K562 (cell line): Measurements from ENCODE around the gene LBHD2. TPM values are rescaled to one million over a fixed set of nuclear protein-coding genes. Genes with fewer than 3 reads are reported as not detected.

Experiments used
- ATAC-seq: fragments of 200-7000 bp; cut with Tn5 transposase; 3 replicates; pipeline ENCODE4 v1.9.1; 2020; ENCODE audit warnings: moderate library complexity
- BruUV-seq: library from RNA; stranded (reverse); fragments of 400-500 nt; replicated peaks from 2 replicates; lab custom pipeline; 2021; lab: Mats Ljungman, UMichigan
- CTCF ChIA-PET: fragments of 300-600 bp; formaldehyde crosslinking; extraction: SDS; loops from one replicate; lab custom pipeline; 2021; ENCODE audit warnings: low intra/inter-chr PET ratio; lab: Yijun Ruan, JAX
- POLR2A ChIA-PET: fragments of 300-600, 350-650 bp; sonication (Branson Sonifier 250); formaldehyde crosslinking; extraction: SDS; loops from one replicate; lab custom pipeline; 2021; ENCODE audit warnings: antibody characterized with exemption, inconsistent platforms; lab: Yijun Ruan, JAX
- DNase-seq, 4 experiments: peaks; one replicate each; pipeline versions ENCODE4 v3.0.0 to v3.0.0-alpha.2; 2011 to 2018; ENCODE audit warnings: low spot score in 3 of 4, mixed read lengths in 3 of 4; ENCODE audit errors: extremely low read depth in 1 of 4
- FAIRE-seq: peaks from 2 replicates; lab custom pipeline; 2011; peaks lifted over from hg19 to GRCh38; lab: Jason Lieb, UNC
- H2AFZ ChIP-seq: 2 replicates; pipeline ENCODE4 v1.6.0; 2011; ENCODE audit warnings: low read depth, low read length, control low read depth, inconsistent platforms
- H3K27ac ChIP-seq: fragments of 200-600 bp; 3 replicates; pipeline ENCODE4 v1.8.0; 2011; ENCODE audit warnings: low read depth, mild to moderate bottlenecking, control low read depth, inconsistent platforms, low read length, moderate library complexity, mixed read lengths; ENCODE audit errors: extremely low read depth
- H3K27me3 ChIP-seq, 2 experiments: fragments of 300-600 bp in 1 of 2; 2 replicates in 1 of 2; 3 replicates in 1 of 2; pipeline versions ENCODE4 v1.6.0 to v1.8.0; 2011; ENCODE audit warnings: inconsistent platforms in 2 of 2, low read length in 2 of 2, mild to moderate bottlenecking in 1 of 2, mixed read lengths in 1 of 2, moderate library complexity in 1 of 2; ENCODE audit not compliant: control insufficient read depth in 2 of 2, insufficient read depth in 2 of 2
- H3K36me3 ChIP-seq: fragments of 300-600 bp; 3 replicates; pipeline ENCODE4 v1.8.0; 2011; ENCODE audit warnings: mild to moderate bottlenecking, low read length, inconsistent platforms; ENCODE audit not compliant: control insufficient read depth, insufficient read depth
- H3K4me1 ChIP-seq, 2 experiments: fragments of 200-600 bp in 1 of 2; replicated peaks in 1 of 2; 2 replicates in 1 of 2; 3 replicates in 1 of 2; pipeline versions ENCODE4 v1.5.1 to v1.8.0; 2011; ENCODE audit warnings: inconsistent platforms in 2 of 2, low read length in 2 of 2, mild to moderate bottlenecking in 1 of 2, mixed read lengths in 1 of 2, moderate library complexity in 1 of 2; ENCODE audit not compliant: control insufficient read depth in 2 of 2, insufficient read depth in 2 of 2
- H3K4me2 ChIP-seq: 2 replicates; pipeline ENCODE4 v1.6.1; 2011; ENCODE audit warnings: low read length, control low read depth, inconsistent platforms, mixed read lengths; ENCODE audit not compliant: insufficient read depth
- H3K4me3 ChIP-seq: fragments of 200-600 bp; sonication (generic), shearing (Covaris generic); 2 replicates; pipeline ENCODE4 v1.5.1; 2016; ENCODE audit warnings: control low read depth, inconsistent platforms
- H3K79me2 ChIP-seq: fragments of 200-600 bp; 3 replicates; pipeline ENCODE4 v1.8.0; 2011; ENCODE audit warnings: low read length, inconsistent platforms; ENCODE audit not compliant: control insufficient read depth, insufficient read depth
- H3K9ac ChIP-seq, 2 experiments: 2 replicates each; pipeline versions ENCODE4 v1.6.0 to v1.6.1; 2011; ENCODE audit warnings: low read depth in 2 of 2, low read length in 2 of 2, control low read depth in 1 of 2, inconsistent platforms in 1 of 2, mild to moderate bottlenecking in 1 of 2, mixed read lengths in 1 of 2; ENCODE audit not compliant: insufficient read depth in 1 of 2
- H3K9me1 ChIP-seq: one replicate; pipeline ENCODE4 v1.6.0; 2011; ENCODE audit warnings: inconsistent platforms, mild to moderate bottlenecking, low read length, moderate library complexity; ENCODE audit not compliant: control insufficient read depth, insufficient read depth
- H3K9me3 ChIP-seq: replicated peaks from 2 replicates; pipeline ENCODE4 v1.5.1; 2011; ENCODE audit warnings: low read depth, low read length, inconsistent platforms; ENCODE audit not compliant: control insufficient read depth, insufficient read depth
- H4K20me1 ChIP-seq: replicated peaks from 2 replicates; pipeline ENCODE4 v1.6.1; 2011; ENCODE audit warnings: low read length, inconsistent platforms, mixed read lengths; ENCODE audit not compliant: control insufficient read depth, insufficient read depth
- BRCA1 ChIP-seq, 2 experiments: fragments of 450-650 bp in 1 of 2; sonication (generic) in 1 of 2; formaldehyde crosslinking in 1 of 2; IDR thresholded peaks; 2 replicates each; pipeline versions ENCODE4 v1.5.0 to v1.6.1; 2017 to 2020; ENCODE audit warnings: mild to moderate bottlenecking in 1 of 2, missing genetic modification reagents in 1 of 2
- CHD2 ChIP-seq: IDR thresholded peaks from 2 replicates; pipeline ENCODE4 v1.6.1; 2011; ENCODE audit warnings: low read depth, low read length
- KAT8 ChIP-seq: fragments of 450-650 bp; IDR thresholded peaks from 2 replicates; pipeline ENCODE4 v1.6.1; 2016; ENCODE audit warnings: low read depth, mild to moderate bottlenecking
- KLF6 ChIP-seq: fragments of 250-450 bp; sonication (Bioruptor Pico); IDR thresholded peaks from 2 replicates; pipeline ENCODE4 v1.4.0; 2020; ENCODE audit warnings: mild to moderate bottlenecking, moderate library complexity, borderline replicate concordance
- L3MBTL2 ChIP-seq: fragments of 450-650 bp; IDR thresholded peaks from 2 replicates; pipeline ENCODE4 v1.6.1; 2016; ENCODE audit warnings: mild to moderate bottlenecking, moderate library complexity
- POLR2AphosphoS5 ChIP-seq: IDR thresholded peaks from 2 replicates; pipeline ENCODE4 v1.6.1; 2011; ENCODE audit warnings: mild to moderate bottlenecking, low read depth, low read length, moderate library complexity; ENCODE audit not compliant: control insufficient read depth, insufficient read depth
- SIN3A ChIP-seq, 2 experiments: fragments of 150-350 bp in 1 of 2; IDR thresholded peaks; 2 replicates each; pipeline ENCODE4 v1.6.1; 2011 to 2016; ENCODE audit warnings: borderline replicate concordance in 2 of 2, low read depth in 2 of 2, low read length in 2 of 2, mild to moderate bottlenecking in 2 of 2, moderate library complexity in 2 of 2; ENCODE audit not compliant: control insufficient read depth in 1 of 2
- ZFP36 ChIP-seq: fragments of 150-350 bp; IDR thresholded peaks from 2 replicates; pipeline ENCODE4 v1.6.1; 2018; ENCODE audit warnings: low read length, low read depth; ENCODE audit not compliant: partially characterized antibody
- ZNF655 ChIP-seq: fragments of 250-450 bp; sonication (Bioruptor Pico); IDR thresholded peaks from 2 replicates; pipeline ENCODE4 v1.5.0; 2021
- ZNF740 ChIP-seq, 3 experiments: fragments of 200-800 bp in 1 of 3; sonication (Bioruptor generic) in 1 of 3; sonication (generic) in 1 of 3; formaldehyde crosslinking in 1 of 3; IDR thresholded peaks; 2 replicates each; pipeline versions ENCODE4 v1.6.1 to v1.8.0; 2016 to 2022; ENCODE audit warnings: mild to moderate bottlenecking in 2 of 3, missing compliant biosample characterization in 2 of 3, missing genetic modification characterization in 2 of 3, missing genetic modification reagents in 1 of 3
- WGBS: fragments of 100-300 bp; shearing (Covaris generic); methylation state at CpG from one replicate; pipeline ENCODE4 v1.1.6; 2016; ENCODE audit warnings: low coverage, mixed read lengths; ENCODE audit not compliant: insufficient coverage; ENCODE audit errors: missing lambda C conversion rate; 5-methylcytosine and 5-hydroxymethylcytosine counted together
- in situ Hi-C: fragments of 300-500 bp; cut with MboI; formaldehyde crosslinking; loops from 4 replicates; pipeline ENCODE4 v1.15.0; 2018; ENCODE audit warnings: inconsistent platforms, mixed read lengths
- intact Hi-C: fragments of 100-400 bp; cut with micrococcal nuclease; formaldehyde crosslinking; loops from 2 replicates; pipeline ENCODE4 v1.14.2; 2022
- polyA plus RNA-seq, 8 experiments: library from polyadenylated mRNA; depleted of rRNA in 4 of 8; stranded (reverse) in 5 of 8; unstranded in 3 of 8; fragments of >200 nt; fragmentation: Nextera tagmentation in 2 of 8; fragmentation: Illumina TruSeq in 1 of 8; extraction: Ambion mirVana in 2 of 8; extraction: Trizol in 1 of 8; gene quantifications; 2 replicates each; pipeline versions ENCODE4 v1.2.1 to v1.2.3, GENCODE V29; 2011 to 2014; ENCODE audit warnings: inconsistent platforms in 1 of 8, missing spikeins in 1 of 8
- total RNA-seq, 7 experiments: library from RNA; depleted of rRNA in 6 of 7; stranded (reverse); fragments of >200 nt in 6 of 7; fragmentation: Illumina TruSeq in 2 of 7; extraction: Trizol in 2 of 7; gene quantifications; 2 replicates each; pipeline versions ENCODE4 v1.2.1 to v1.2.3, GENCODE V29; 2011 to 2021; ENCODE audit warnings: low replicate concordance in 1 of 7
- TF ChIP-seq, protein P1 (sequence below): fragments of 450-650 bp; IDR thresholded peaks from 2 replicates; pipeline ENCODE4 v1.6.1; 2017; ENCODE audit warnings: antibody characterized with exemption, mild to moderate bottlenecking

LBHD2 gene
- total and polyA plus RNA-seq, 9 of the 15 experiments (the other 6 are each of a cell fraction or from before 2014, with no cell fraction given) = not detected

DNA sequence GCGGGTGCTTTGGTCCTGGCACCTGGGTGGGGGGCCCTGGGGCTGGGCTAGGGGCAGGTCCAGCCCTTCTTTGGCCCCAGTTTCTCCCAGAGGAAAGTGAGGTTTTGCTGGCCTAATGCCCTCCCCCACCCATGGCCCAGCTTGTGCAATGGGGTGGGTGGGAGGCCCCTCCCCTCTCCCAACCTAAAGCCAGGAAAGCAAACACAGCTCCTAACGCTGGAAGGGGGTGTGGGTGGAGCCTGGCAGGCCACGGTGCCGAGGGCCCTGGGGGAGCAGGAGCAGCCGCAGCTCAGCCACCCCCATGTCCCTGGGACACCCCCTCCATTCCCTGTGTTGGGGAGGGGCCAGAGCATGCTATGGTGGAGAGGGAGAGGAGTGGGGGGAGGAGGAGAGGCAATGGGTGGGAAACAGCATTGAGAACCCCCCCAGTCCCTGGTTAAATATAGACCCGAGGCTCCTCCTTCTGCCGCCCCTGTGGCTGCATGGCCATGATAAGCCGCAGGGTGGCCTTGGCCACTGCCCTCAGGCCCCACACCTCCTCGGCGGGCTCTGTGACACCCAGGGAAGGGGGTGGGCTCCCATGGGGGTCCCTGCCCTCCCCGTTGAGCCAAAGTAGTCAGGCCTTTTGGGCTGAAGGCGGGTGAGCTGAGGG, 15.2 kb downstream of the LBHD2 start (continued):
- TF ChIP-seq ZNF740 (CRISPR knock-in tag; IDR thresholded peaks at IDR 0.05) = peak; percentile 90
- peak in 1 of 2 experiments; percentile 82; a peak in 2 of 4 replicates for TF ChIP-seq ZNF740 (tag; IDR thresholded peaks at IDR 0.05)
- TF ChIP-seq POLR2AphosphoS5 = 0 out of 2 replicates have a peak, but pooled peaks have one; percentile 21
- no peak for TF ChIP-seq KLF6
- no peak for TF ChIP-seq ZFP36

GRCh38 chr14:103099733-103100280, 15.8 kb downstream of the LBHD2 start:
- Histone ChIP-seq H3K36me3 (peaks cover 6% of the 10 kb centered on the region; the same call in 1 of the 3 replicates), H3K4me2 (peak overlapping the region; percentile 85), H2AFZ (peak overlapping the region; percentile 94), H3K9me3 (no peaks in the 10 kb centered on the region), H3K4me1 (peaks cover 26 to 85% of the 10 kb centered on the region in 2 experiments), H3K9me1 (no peaks in the 10 kb centered on the region), H3K4me3 (peak overlapping the region; percentile 29), H3K27ac (peak overlapping the region; percentile 84), H3K9ac (peak overlapping the region; percentile 62 to 91; a peak in 3 of 4 replicates), H3K27me3 (no peaks in the 10 kb centered on the region), H3K79me2 (peaks cover 11% of the 10 kb centered on the region; the same call in 2 of the 3 replicates), H4K20me1 (no peaks in the 10 kb centered on the region)
- CTCF ChIA-PET = no interaction called here
- 45% methylated on average over 2 of the region's 8 CpGs for WGBS
- FAIRE-seq (peak; percentile 23), ATAC-seq (peak; percentile 53), DNase-seq (peak in 1 of 4 experiments; percentile 28)
- intact Hi-C loops = no loop called here
- POLR2A ChIA-PET = interaction anchor here (0.6 to 2.0 kb wide), 3 partner anchors 11 to 29 kb away, joined by 3 to 7 read pairs (median 4); no protein-coding TSS in a partner anchor
- in situ Hi-C loops = loop anchor here (10.0 kb wide), 1 partner anchor 195 kb away; no protein-coding TSS in a partner anchor
- no TSS peak for BruUV-seq
- no peak for TF ChIP-seq SIN3A (IDR thresholded peaks at IDR 0.05; ENCODE audit: borderline replicate concordance in 2 of 2, control insufficient read depth in 1 of 2, low read depth in 2 of 2, low read length in 2 of 2)
- 0 out of 2 replicates have a peak, but pooled peaks have one; percentile 2 for TF ChIP-seq L3MBTL2
- no peak for TF ChIP-seq KAT8
- no peak for TF ChIP-seq BRCA1 (IDR thresholded peaks at IDR 0.05)
- TF ChIP-seq BRCA1 (CRISPR knock-in tag; IDR thresholded peaks at IDR 0.05) = no peak
- TF ChIP-seq CHD2 = no peak
- TF ChIP-seq, protein P1, sequence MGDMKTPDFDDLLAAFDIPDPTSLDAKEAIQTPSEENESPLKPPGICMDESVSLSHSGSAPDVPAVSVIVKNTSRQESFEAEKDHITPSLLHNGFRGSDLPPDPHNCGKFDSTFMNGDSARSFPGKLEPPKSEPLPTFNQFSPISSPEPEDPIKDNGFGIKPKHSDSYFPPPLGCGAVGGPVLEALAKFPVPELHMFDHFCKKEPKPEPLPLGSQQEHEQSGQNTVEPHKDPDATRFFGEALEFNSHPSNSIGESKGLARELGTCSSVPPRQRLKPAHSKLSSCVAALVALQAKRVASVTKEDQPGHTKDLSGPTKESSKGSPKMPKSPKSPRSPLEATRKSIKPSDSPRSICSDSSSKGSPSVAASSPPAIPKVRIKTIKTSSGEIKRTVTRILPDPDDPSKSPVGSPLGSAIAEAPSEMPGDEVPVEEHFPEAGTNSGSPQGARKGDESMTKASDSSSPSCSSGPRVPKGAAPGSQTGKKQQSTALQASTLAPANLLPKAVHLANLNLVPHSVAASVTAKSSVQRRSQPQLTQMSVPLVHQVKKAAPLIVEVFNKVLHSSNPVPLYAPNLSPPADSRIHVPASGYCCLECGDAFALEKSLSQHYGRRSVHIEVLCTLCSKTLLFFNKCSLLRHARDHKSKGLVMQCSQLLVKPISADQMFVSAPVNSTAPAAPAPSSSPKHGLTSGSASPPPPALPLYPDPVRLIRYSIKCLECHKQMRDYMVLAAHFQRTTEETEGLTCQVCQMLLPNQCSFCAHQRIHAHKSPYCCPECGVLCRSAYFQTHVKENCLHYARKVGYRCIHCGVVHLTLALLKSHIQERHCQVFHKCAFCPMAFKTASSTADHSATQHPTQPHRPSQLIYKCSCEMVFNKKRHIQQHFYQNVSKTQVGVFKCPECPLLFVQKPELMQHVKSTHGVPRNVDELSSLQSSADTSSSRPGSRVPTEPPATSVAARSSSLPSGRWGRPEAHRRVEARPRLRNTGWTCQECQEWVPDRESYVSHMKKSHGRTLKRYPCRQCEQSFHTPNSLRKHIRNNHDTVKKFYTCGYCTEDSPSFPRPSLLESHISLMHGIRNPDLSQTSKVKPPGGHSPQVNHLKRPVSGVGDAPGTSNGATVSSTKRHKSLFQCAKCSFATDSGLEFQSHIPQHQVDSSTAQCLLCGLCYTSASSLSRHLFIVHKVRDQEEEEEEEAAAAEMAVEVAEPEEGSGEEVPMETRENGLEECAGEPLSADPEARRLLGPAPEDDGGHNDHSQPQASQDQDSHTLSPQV = peak; percentile 2; the same call in 1 of the 2 replicates
- TF ChIP-seq ZNF655 = no peak
